H1 (cell line): ENCODE measurements around the gene ZBTB7A. TPM values are rescaled to one million over a fixed set of nuclear protein-coding genes. Genes with fewer than 3 reads are reported as not detected.

Experiments
- CTCF ChIA-PET: fragments of 300-600 bp; sonication (Branson Sonifier 250); formaldehyde crosslinking; loops from one replicate; lab custom pipeline; 2021; ENCODE audit not compliant: partially characterized antibody; lab: Charles Lee
- POLR2A ChIA-PET: fragments of 300-600 bp; sonication (Branson Sonifier 250); formaldehyde crosslinking; loops from one replicate; lab custom pipeline; 2021; ENCODE audit warnings: inconsistent platforms; ENCODE audit not compliant: partially characterized antibody; lab: Charles Lee
- DNase-seq, 2 experiments: peaks; one replicate each; pipeline versions ENCODE4 v3.0.0 to v3.0.0-alpha.2; 2010 to 2022; ENCODE audit warnings: low spot score in 2 of 2, low read depth in 1 of 2, mixed read lengths in 1 of 2
- FAIRE-seq: peaks from 2 replicates; lab custom pipeline; 2011; peaks lifted over from hg19 to GRCh38; lab: Jason Lieb, UNC
- H2AFZ ChIP-seq: 2 replicates; pipeline ENCODE4 v1.8.1; 2012; ENCODE audit warnings: low read length, inconsistent platforms
- H2AK5ac ChIP-seq: 2 replicates; pipeline ENCODE4 v1.6.1; 2013; ENCODE audit warnings: low read depth, low read length
- H2BK120ac ChIP-seq: replicated peaks from 2 replicates; pipeline ENCODE3; 2013; ENCODE audit warnings: low read depth, low read length, inconsistent platforms
- H2BK12ac ChIP-seq: 2 replicates; pipeline ENCODE4 v1.6.1; 2013; ENCODE audit warnings: low read depth, low read length
- H2BK15ac ChIP-seq: 2 replicates; pipeline ENCODE4 v1.6.1; 2013; ENCODE audit warnings: low read length
- H2BK20ac ChIP-seq: 2 replicates; pipeline ENCODE4 v1.6.1; 2013; ENCODE audit warnings: low read length
- H2BK5ac ChIP-seq: 2 replicates; pipeline ENCODE4 v1.6.1; 2013; ENCODE audit warnings: low read depth, low read length
- H3K14ac ChIP-seq: 2 replicates; pipeline ENCODE4 v1.6.1; 2013; ENCODE audit warnings: inconsistent platforms; ENCODE audit not compliant: insufficient read length
- H3K18ac ChIP-seq: 2 replicates; pipeline ENCODE4 v1.6.1; 2013; ENCODE audit warnings: low read length; ENCODE audit errors: extremely low read depth
- H3K23ac ChIP-seq: 2 replicates; pipeline ENCODE4 v1.6.1; 2013; ENCODE audit warnings: inconsistent platforms; ENCODE audit not compliant: insufficient read length
- H3K23me2 ChIP-seq: 2 replicates; pipeline ENCODE4 v1.6.1; 2013; ENCODE audit warnings: low read depth, low read length
- H3K27ac ChIP-seq: 2 replicates; pipeline ENCODE4 v1.6.1; 2011; ENCODE audit warnings: low read depth, low read length, inconsistent platforms
- H3K27me3 ChIP-seq, 4 experiments: replicated peaks in 1 of 4; 1 replicate in 1 of 4; 2 replicates in 3 of 4; pipeline versions ENCODE4 v1.6.1 to v1.8.1; 2011 to 2013; ENCODE audit warnings: low read length in 3 of 4, mild to moderate bottlenecking in 3 of 4, inconsistent platforms in 2 of 4, mixed read lengths in 2 of 4, moderate library complexity in 1 of 4; ENCODE audit not compliant: control insufficient read depth in 3 of 4, insufficient read depth in 3 of 4; ENCODE audit errors: extremely low read depth in 1 of 4
- H3K36me3 ChIP-seq, 4 experiments: 2 replicates each; pipeline versions ENCODE4 v1.6.1 to v1.8.1; 2011 to 2013; ENCODE audit warnings: mild to moderate bottlenecking in 4 of 4, low read length in 3 of 4, moderate library complexity in 2 of 4, control low read depth in 1 of 4, inconsistent platforms in 1 of 4; ENCODE audit not compliant: insufficient read depth in 4 of 4, control insufficient read depth in 2 of 4
- H3K4ac ChIP-seq: replicated peaks from 2 replicates; pipeline ENCODE3; 2013; ENCODE audit warnings: low read length, low read depth, mixed read lengths, inconsistent platforms; ENCODE audit not compliant: insufficient read length
- H3K4me1 ChIP-seq, 4 experiments: replicated peaks in 1 of 4; 1 replicate in 1 of 4; 2 replicates in 3 of 4; pipeline versions ENCODE4 v1.6.1 to v1.8.1; 2011 to 2013; ENCODE audit warnings: low read length in 3 of 4, inconsistent platforms in 2 of 4, mixed read lengths in 1 of 4; ENCODE audit not compliant: insufficient read depth in 4 of 4, control insufficient read depth in 3 of 4
- H3K4me2 ChIP-seq, 2 experiments: 2 replicates each; pipeline versions ENCODE4 v1.6.1 to v1.8.1; 2011 to 2013; ENCODE audit warnings: low read depth in 2 of 2, low read length in 2 of 2, control low read depth in 1 of 2, inconsistent platforms in 1 of 2, mild to moderate bottlenecking in 1 of 2; ENCODE audit not compliant: insufficient read depth in 1 of 2
- H3K4me3 ChIP-seq, 4 experiments: fragments of 200-600, 300-600 bp in 1 of 4; sonication (generic), shearing (Covaris generic), sonication (Bioruptor Twin) in 1 of 4; 2 replicates each; pipeline versions ENCODE4 v1.5.1 to v1.8.1; 2011 to 2016; ENCODE audit warnings: low read length in 4 of 4, low read depth in 3 of 4, control low read depth in 2 of 4, inconsistent platforms in 2 of 4, mild to moderate bottlenecking in 2 of 4, mixed read lengths in 1 of 4, moderate library complexity in 1 of 4; ENCODE audit not compliant: insufficient read depth in 2 of 4; ENCODE audit errors: extremely low read depth in 1 of 4
- H3K56ac ChIP-seq: replicated peaks from 2 replicates; pipeline ENCODE3; 2013; ENCODE audit warnings: low read depth, mild to moderate bottlenecking, mixed read lengths, low read length, inconsistent platforms; ENCODE audit not compliant: insufficient read length
- H3K79me1 ChIP-seq: 2 replicates; pipeline ENCODE4 v1.6.1; 2013; ENCODE audit warnings: low read depth, low read length, control low read depth
- H3K79me2 ChIP-seq, 2 experiments: 2 replicates each; pipeline versions ENCODE4 v1.6.1 to v1.8.1; 2012 to 2013; ENCODE audit warnings: low read length in 2 of 2, mild to moderate bottlenecking in 2 of 2, inconsistent platforms in 1 of 2; ENCODE audit not compliant: insufficient read depth in 2 of 2, control insufficient read depth in 1 of 2
- H3K9ac ChIP-seq, 4 experiments: replicated peaks in 1 of 4; 1 replicate in 1 of 4; 2 replicates in 3 of 4; pipeline versions ENCODE4 v1.6.1 to v1.8.1; 2011 to 2013; ENCODE audit warnings: low read depth in 3 of 4, low read length in 3 of 4, control low read depth in 2 of 4, mild to moderate bottlenecking in 2 of 4, moderate library complexity in 2 of 4, inconsistent platforms in 1 of 4; ENCODE audit errors: extremely low read depth in 1 of 4
- H3K9me3 ChIP-seq, 2 experiments: 2 replicates each; pipeline versions ENCODE4 v1.6.1 to v1.8.1; 2012 to 2013; ENCODE audit warnings: mild to moderate bottlenecking in 2 of 2, moderate library complexity in 2 of 2, control low read depth in 1 of 2, inconsistent platforms in 1 of 2, low read depth in 1 of 2, low read length in 1 of 2, mixed read lengths in 1 of 2; ENCODE audit not compliant: insufficient read depth in 2 of 2
- H4K20me1 ChIP-seq, 2 experiments: replicated peaks in 1 of 2; 2 replicates each; pipeline versions ENCODE3 to v1.8.1; 2011 to 2013; ENCODE audit warnings: inconsistent platforms in 2 of 2, low read length in 2 of 2, mild to moderate bottlenecking in 1 of 2; ENCODE audit not compliant: insufficient read depth in 2 of 2, control insufficient read depth in 1 of 2
- H4K5ac ChIP-seq: 2 replicates; pipeline ENCODE4 v1.6.1; 2013; ENCODE audit warnings: low read length, low read depth, mixed read lengths, inconsistent platforms; ENCODE audit not compliant: insufficient read length
- H4K8ac ChIP-seq: 2 replicates; pipeline ENCODE4 v1.8.0; 2013; ENCODE audit warnings: mild to moderate bottlenecking, moderate library complexity, low read length, inconsistent platforms; ENCODE audit not compliant: insufficient read depth; ENCODE audit errors: extremely low read depth
- H4K91ac ChIP-seq: replicated peaks from 2 replicates; pipeline ENCODE3; 2013; ENCODE audit warnings: low read length, mixed read lengths, inconsistent platforms; ENCODE audit not compliant: insufficient read length
- KDM1A ChIP-seq: fragments of 200-600, 300-600 bp; sonication (generic); IDR thresholded peaks from 2 replicates; pipeline ENCODE4 v1.7.1; 2016; ENCODE audit warnings: mild to moderate bottlenecking, low read length, borderline replicate concordance
- KDM5A ChIP-seq: fragments of 200-600 bp; IDR thresholded peaks from 2 replicates; pipeline ENCODE4 v1.7.1; 2012; ENCODE audit warnings: mild to moderate bottlenecking, low read length, inconsistent platforms, mixed read lengths
- NRF1 ChIP-seq: IDR thresholded peaks from 2 replicates; pipeline ENCODE4 v1.6.1; 2011; ENCODE audit warnings: mild to moderate bottlenecking, low read depth, low read length, improper control_type of control experiment
- SAP30 ChIP-seq: fragments of 300-600 bp; sonication (generic); IDR thresholded peaks from 2 replicates; pipeline ENCODE4 v1.7.1; 2012; ENCODE audit warnings: low read length, moderate library complexity, mild to moderate bottlenecking, inconsistent platforms; ENCODE audit not compliant: insufficient read depth, insufficient replicate concordance
- WGBS, 2 experiments: shearing (Covaris generic) in 1 of 2; methylation state at CpG; one replicate each; pipeline versions ENCODE4 v1.1.6 to v1.1.7; 2013 to 2015; ENCODE audit warnings: low lambda C conversion rate in 2 of 2, mixed read lengths in 2 of 2, inconsistent platforms in 1 of 2, low coverage in 1 of 2, missing lambda C conversion rate in 1 of 2; ENCODE audit not compliant: insufficient replicate concordance in 2 of 2, insufficient coverage in 1 of 2, insufficient read length in 1 of 2; ENCODE audit errors: extremely low coverage in 1 of 2, missing lambda C conversion rate in 1 of 2; 5-methylcytosine and 5-hydroxymethylcytosine counted together
- polyA plus RNA-seq, 7 experiments: library from polyadenylated mRNA; depleted of rRNA in 3 of 7; stranded (reverse) in 5 of 7; unstranded in 2 of 7; fragments of >200 nt in 5 of 7; fragments of 200-250 nt in 2 of 7; gene quantifications; 1 replicate in 5 of 7; 2 replicates in 1 of 7; 4 replicates in 1 of 7; pipeline versions ENCODE4 v1.2.1 to v1.2.3, GENCODE V29; 2011 to 2013; ENCODE audit warnings: missing spikeins in 2 of 7, mixed read lengths in 2 of 7
- total RNA-seq: library from RNA; stranded (reverse); fragmentation: NEBNext Ultra II Directional; extraction: Animal tissue kit (Norgen Biotek cat#: 25700); gene quantifications from 2 replicates; pipeline ENCODE4 v1.2.1, GENCODE V29; 2021

Gene ZBTB7A
- total and polyA plus RNA-seq, 2 of the 8 experiments (the other 6 are each of a cell fraction or from before 2014, with no cell fraction given): 5.6 to 17.8 TPM

DNA sequence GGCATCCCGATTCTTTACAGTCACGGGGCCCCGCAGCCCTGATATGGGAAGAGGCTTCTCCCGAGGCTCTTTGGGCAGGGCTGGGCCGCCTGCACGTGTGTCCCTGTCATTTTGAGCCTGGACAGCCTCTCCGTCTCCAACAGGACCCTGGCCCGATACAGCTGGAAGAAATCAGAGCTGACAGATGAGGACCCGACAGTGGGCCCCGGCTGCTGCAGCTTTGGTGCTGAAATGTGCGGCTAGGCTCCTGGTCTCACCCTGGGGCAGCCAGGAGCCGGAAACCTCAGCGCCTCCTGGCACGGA lies 55.9 kb downstream of the ZBTB7A start:
- no peak overlapping the region for H2AFZ ChIP-seq
- H3K23ac ChIP-seq: no peak overlapping the region
- no peak overlapping the region for H2BK15ac ChIP-seq
- peaks cover 5% of the 10 kb centered on the region for H3K23me2 ChIP-seq
- H3K79me2 ChIP-seq: peaks cover 14 to 59% of the 10 kb centered on the region in 2 experiments
- WGBS, 2 experiments: 90% methylated on average over 14 of the region's 14 CpGs; no CpG with 5 or more reads in 1 of the 2 experiments
- no peak overlapping the region for H4K5ac ChIP-seq
- H3K79me1 ChIP-seq: peaks cover 15% of the 10 kb centered on the region
- H3K9ac ChIP-seq: no peak overlapping the region
- H3K56ac ChIP-seq: no peak overlapping the region
- CTCF ChIA-PET: no interaction called here
- no peak overlapping the region for H3K27ac ChIP-seq
- H4K91ac ChIP-seq: no peak overlapping the region
- no peaks in the 10 kb centered on the region for H3K27me3 ChIP-seq
- FAIRE-seq (no peak), DNase-seq (no peak)
- TF ChIP-seq KDM1A (no peak), NRF1 (no peak), KDM5A (no peak), SAP30 (no peak)
- peaks cover 3 to 12% (median 5%) of the 10 kb centered on the region in 4 experiments for H3K4me1 ChIP-seq
- POLR2A ChIA-PET: interaction anchor here (7.2 kb wide), 1 partner anchor 28 kb away, joined by 125 read pairs; the partner anchor contains the start of gene EEF2
- no peak overlapping the region for H4K8ac ChIP-seq
- H2AK5ac ChIP-seq: no peak overlapping the region
- peaks cover 0 to 21% (median 7%) of the 10 kb centered on the region in 4 experiments; a peak in 5 of 8 replicates for H3K36me3 ChIP-seq
- H2BK12ac ChIP-seq: no peak overlapping the region
- no peaks in the 10 kb centered on the region for H3K9me3 ChIP-seq
- no peak overlapping the region for H3K14ac ChIP-seq
- peaks cover 30 to 37% of the 10 kb centered on the region in 2 experiments for H4K20me1 ChIP-seq
- no peak overlapping the region for H3K4me3 ChIP-seq
- H2BK5ac ChIP-seq: no peak overlapping the region
- no peak overlapping the region for H3K18ac ChIP-seq
- H2BK120ac ChIP-seq: no peak overlapping the region
- H2BK20ac ChIP-seq: no peak overlapping the region
- no peak overlapping the region for H3K4me2 ChIP-seq
- H3K4ac ChIP-seq: no peak overlapping the region
